A549 (cell line): ENCODE results near the gene FAM163B.

Source experiments
- ELK1 ChIP-seq: fragments of 150-350 bp; IDR thresholded peaks from 2 replicates; pipeline ENCODE4 v1.6.1; 2014; ENCODE audit warnings: low read depth, mild to moderate bottlenecking, low read length
- EP300 ChIP-seq, 2 experiments: fragments of >200 bp; sonication (Bioruptor Twin); formaldehyde crosslinking; IDR thresholded peaks; 2 replicates in 1 of 2; 3 replicates in 1 of 2; pipeline ENCODE4 v1.6.1; 2016 to 2017
- ESRRA ChIP-seq: fragments of 150-350 bp; IDR thresholded peaks from 2 replicates; pipeline ENCODE4 v1.6.1; 2014; ENCODE audit warnings: mild to moderate bottlenecking, low read length, borderline replicate concordance
- MAZ ChIP-seq: fragments of 150-350 bp; IDR thresholded peaks from 2 replicates; pipeline ENCODE4 v1.6.1; 2014; ENCODE audit warnings: antibody characterized with exemption, low read depth, low read length, borderline replicate concordance
- POLR2A ChIP-seq: IDR thresholded peaks from 2 replicates; pipeline ENCODE4 v1.6.1; 2012; ENCODE audit warnings: mild to moderate bottlenecking, low read length
- RCOR1 ChIP-seq: fragments of 150-350 bp; IDR thresholded peaks from 2 replicates; pipeline ENCODE4 v1.6.1; 2014; ENCODE audit warnings: antibody characterized with exemption, low read length, low read depth
- SMC3 ChIP-seq: fragments of >200 bp; sonication (Bioruptor Twin); formaldehyde crosslinking; IDR thresholded peaks from 3 replicates; pipeline ENCODE4 v1.6.1; 2018; ENCODE audit warnings: inconsistent platforms
- ZFP36 ChIP-seq: fragments of 450-650 bp; IDR thresholded peaks from 2 replicates; pipeline ENCODE4 v1.6.1; 2014; ENCODE audit warnings: borderline replicate concordance; ENCODE audit not compliant: partially characterized antibody
- ZNF302 ChIP-seq: fragments of 250-450 bp; sonication (Bioruptor Pico); IDR thresholded peaks from 2 replicates; pipeline ENCODE4 v1.9.0; 2021; ENCODE audit warnings: inconsistent platforms, mild to moderate bottlenecking, moderate library complexity
- TF ChIP-seq, protein P1 (sequence below): fragments of >200 bp; sonication (Bioruptor Twin); formaldehyde crosslinking; IDR thresholded peaks from 3 replicates; pipeline ENCODE4 v1.5.1; 2016
- TF ChIP-seq, protein P2 (sequence below): fragments of 200-600 bp; sonication (generic); IDR thresholded peaks from 2 replicates; pipeline ENCODE4 v1.6.1; 2016; ENCODE audit warnings: antibody characterized with exemption, mild to moderate bottlenecking, moderate library complexity

- TF ChIP-seq ZNF302 (CRISPR knock-in tag) (no peak), ESRRA (no peak), ELK1 (no peak), SMC3 (no peak), MAZ (no peak), RCOR1 (no peak), EP300 (IDR thresholded peaks at IDR 0.05) (no peak), ZFP36 (no peak), POLR2A (no peak)
- TF ChIP-seq, protein P1, sequence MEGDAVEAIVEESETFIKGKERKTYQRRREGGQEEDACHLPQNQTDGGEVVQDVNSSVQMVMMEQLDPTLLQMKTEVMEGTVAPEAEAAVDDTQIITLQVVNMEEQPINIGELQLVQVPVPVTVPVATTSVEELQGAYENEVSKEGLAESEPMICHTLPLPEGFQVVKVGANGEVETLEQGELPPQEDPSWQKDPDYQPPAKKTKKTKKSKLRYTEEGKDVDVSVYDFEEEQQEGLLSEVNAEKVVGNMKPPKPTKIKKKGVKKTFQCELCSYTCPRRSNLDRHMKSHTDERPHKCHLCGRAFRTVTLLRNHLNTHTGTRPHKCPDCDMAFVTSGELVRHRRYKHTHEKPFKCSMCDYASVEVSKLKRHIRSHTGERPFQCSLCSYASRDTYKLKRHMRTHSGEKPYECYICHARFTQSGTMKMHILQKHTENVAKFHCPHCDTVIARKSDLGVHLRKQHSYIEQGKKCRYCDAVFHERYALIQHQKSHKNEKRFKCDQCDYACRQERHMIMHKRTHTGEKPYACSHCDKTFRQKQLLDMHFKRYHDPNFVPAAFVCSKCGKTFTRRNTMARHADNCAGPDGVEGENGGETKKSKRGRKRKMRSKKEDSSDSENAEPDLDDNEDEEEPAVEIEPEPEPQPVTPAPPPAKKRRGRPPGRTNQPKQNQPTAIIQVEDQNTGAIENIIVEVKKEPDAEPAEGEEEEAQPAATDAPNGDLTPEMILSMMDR, result no peak
- TF ChIP-seq, protein P2, sequence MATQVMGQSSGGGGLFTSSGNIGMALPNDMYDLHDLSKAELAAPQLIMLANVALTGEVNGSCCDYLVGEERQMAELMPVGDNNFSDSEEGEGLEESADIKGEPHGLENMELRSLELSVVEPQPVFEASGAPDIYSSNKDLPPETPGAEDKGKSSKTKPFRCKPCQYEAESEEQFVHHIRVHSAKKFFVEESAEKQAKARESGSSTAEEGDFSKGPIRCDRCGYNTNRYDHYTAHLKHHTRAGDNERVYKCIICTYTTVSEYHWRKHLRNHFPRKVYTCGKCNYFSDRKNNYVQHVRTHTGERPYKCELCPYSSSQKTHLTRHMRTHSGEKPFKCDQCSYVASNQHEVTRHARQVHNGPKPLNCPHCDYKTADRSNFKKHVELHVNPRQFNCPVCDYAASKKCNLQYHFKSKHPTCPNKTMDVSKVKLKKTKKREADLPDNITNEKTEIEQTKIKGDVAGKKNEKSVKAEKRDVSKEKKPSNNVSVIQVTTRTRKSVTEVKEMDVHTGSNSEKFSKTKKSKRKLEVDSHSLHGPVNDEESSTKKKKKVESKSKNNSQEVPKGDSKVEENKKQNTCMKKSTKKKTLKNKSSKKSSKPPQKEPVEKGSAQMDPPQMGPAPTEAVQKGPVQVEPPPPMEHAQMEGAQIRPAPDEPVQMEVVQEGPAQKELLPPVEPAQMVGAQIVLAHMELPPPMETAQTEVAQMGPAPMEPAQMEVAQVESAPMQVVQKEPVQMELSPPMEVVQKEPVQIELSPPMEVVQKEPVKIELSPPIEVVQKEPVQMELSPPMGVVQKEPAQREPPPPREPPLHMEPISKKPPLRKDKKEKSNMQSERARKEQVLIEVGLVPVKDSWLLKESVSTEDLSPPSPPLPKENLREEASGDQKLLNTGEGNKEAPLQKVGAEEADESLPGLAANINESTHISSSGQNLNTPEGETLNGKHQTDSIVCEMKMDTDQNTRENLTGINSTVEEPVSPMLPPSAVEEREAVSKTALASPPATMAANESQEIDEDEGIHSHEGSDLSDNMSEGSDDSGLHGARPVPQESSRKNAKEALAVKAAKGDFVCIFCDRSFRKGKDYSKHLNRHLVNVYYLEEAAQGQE, result no peak
Measured at GRCh38 chr9:133564451-133565116, 44.6 kb downstream of the FAM163B start.
